Cardiac muscle cell (in vitro differentiated cells and primary cell): Measurements from ENCODE around the gene RAB34. TPM values are rescaled to one million over a fixed set of nuclear protein-coding genes. Genes with fewer than 3 reads are reported as not detected.

Experiments used
- DNase-seq, 2 donors: peaks; one replicate each; pipeline versions ENCODE4 v3.0.0 to v3.0.0-alpha.2; 2010 to 2017; ENCODE audit warnings: low read depth in 1 of 2, low spot score in 1 of 2
- H3K27ac ChIP-seq: fragments of 200-600 bp; sonication (generic); 2 replicates; pipeline ENCODE4 v1.5.1; 2016
- H3K27me3 ChIP-seq: fragments of 200-600 bp; sonication (generic); 2 replicates; pipeline ENCODE4 v1.6.0; 2016; ENCODE audit warnings: control low read depth
- H3K36me3 ChIP-seq: fragments of 200-600 bp; sonication (generic); 2 replicates; pipeline ENCODE4 v1.5.1; 2016; ENCODE audit warnings: control low read depth
- H3K4me1 ChIP-seq: fragments of 200-600 bp; sonication (generic); 2 replicates; pipeline ENCODE4 v1.8.1; 2017; ENCODE audit warnings: low read depth, mild to moderate bottlenecking, mixed run types
- H3K4me3 ChIP-seq: fragments of 200-600 bp; sonication (generic); 2 replicates; pipeline ENCODE4 v1.5.1; 2016; ENCODE audit warnings: mild to moderate bottlenecking
- H3K9me3 ChIP-seq: fragments of 200-600 bp; sonication (generic); 2 replicates; pipeline ENCODE4 v1.5.1; 2017; ENCODE audit warnings: low read depth, mild to moderate bottlenecking, control low read depth
- CTCF ChIP-seq: IDR thresholded peaks from 2 replicates; pipeline ENCODE4 v1.5.1; 2012; ENCODE audit warnings: low read depth, mild to moderate bottlenecking, low read length
- polyA plus RNA-seq: library from polyadenylated mRNA; unstranded; fragments of >200 nt; fragmentation: Nextera tagmentation; extraction: Ambion mirVana; gene quantifications from 2 replicates; pipeline ENCODE4 v1.2.1, GENCODE V29; 2016
- total RNA-seq: library from RNA; depleted of rRNA; stranded (reverse); fragments of >200 nt; gene quantifications from 2 replicates; pipeline ENCODE4 v1.2.3, GENCODE V29; 2016

The RAB34 gene
- total and polyA plus RNA-seq, 2 experiments from 2014 or later, result 186 to 276 TPM

DNA sequence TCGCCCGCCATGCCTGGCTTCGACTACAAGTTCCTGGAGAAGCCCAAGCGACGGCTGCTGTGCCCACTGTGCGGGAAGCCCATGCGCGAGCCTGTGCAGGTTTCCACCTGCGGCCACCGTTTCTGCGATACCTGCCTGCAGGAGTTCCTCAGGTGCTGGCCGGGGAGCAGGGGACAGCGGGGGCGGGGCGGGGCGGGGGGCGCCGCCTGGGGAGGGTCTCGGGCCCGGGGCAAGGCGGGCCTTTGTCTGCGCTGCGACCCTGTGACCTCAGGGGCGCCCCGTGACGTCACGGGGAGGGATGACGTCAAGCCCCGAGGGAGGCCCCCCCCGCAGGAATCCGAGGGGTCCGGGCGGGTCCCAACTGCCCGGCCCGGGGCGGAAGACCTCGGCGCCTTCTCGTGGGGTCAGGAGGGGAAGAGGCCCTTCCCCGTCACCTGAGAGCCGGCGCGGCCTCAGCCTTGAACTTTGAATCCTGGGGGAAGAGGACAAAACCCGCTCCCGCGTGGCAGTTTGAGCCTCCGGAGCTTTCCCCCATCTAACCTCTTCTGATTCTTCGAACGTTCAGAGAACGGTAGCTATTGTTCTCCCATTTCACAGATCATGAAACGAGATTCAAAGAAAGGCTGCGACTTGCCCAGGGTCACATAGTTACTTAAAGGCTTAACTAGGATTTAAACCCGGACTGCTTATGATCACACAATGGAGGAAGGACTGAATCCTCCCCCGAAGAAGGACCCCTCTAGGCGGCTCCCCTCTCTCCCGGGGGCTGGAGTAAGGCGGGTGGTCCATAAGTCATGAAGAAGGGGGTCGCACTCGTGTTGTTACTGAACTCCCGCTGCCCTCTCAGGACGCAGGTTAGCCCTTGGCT is 26.7 kb upstream of the RAB34 start:
- no peak for TF ChIP-seq CTCF
- peaks cover 15% of the 10 kb centered on the region for H3K4me1 ChIP-seq
- DNase-seq, result peak; percentile 69
- H3K36me3 ChIP-seq, result peaks cover 19% of the 10 kb centered on the region
- H3K27me3 ChIP-seq, result no peaks in the 10 kb centered on the region
- H3K4me3 ChIP-seq, result peak overlapping the region; percentile 88
- peak overlapping the region; percentile 99 for H3K27ac ChIP-seq
- H3K9me3 ChIP-seq, result no peaks in the 10 kb centered on the region

- H3K27me3 ChIP-seq, result no peaks in the 10 kb centered on the region
- no peak for TF ChIP-seq CTCF
- H3K4me3 ChIP-seq, result peak within 1 kb of the TSS; percentile 88
- no peaks in the 10 kb centered on the region for H3K9me3 ChIP-seq
- peaks cover 15% of the 10 kb centered on the region for H3K4me1 ChIP-seq
- peak; percentile 87 to 90 for DNase-seq
- peak within 1 kb of the TSS; percentile 99 for H3K27ac ChIP-seq
- H3K36me3 ChIP-seq, result peaks cover 10% of the 10 kb centered on the region
Measured at GRCh38 chr17:28743243-28744103, 25.8 kb upstream of the RAB34 start, which contains the start of gene TRAF4. Gene TRAF4, plus strand, starts transcription at chr17:28744011. Its CDS starts 102 bp downstream, at chr17:28744113.

- Histone ChIP-seq H3K4me3 (no peak overlapping the region), H3K4me1 (peaks cover 15% of the 10 kb centered on the region), H3K36me3 (no peaks in the 10 kb centered on the region), H3K27ac (no peak overlapping the region), H3K27me3 (no peaks in the 10 kb centered on the region), H3K9me3 (no peaks in the 10 kb centered on the region)
- no peak for TF ChIP-seq CTCF
- no peak for DNase-seq
Measured at GRCh38 chr17:28741358-28742349, 24.0 kb upstream of the RAB34 start.

DNA sequence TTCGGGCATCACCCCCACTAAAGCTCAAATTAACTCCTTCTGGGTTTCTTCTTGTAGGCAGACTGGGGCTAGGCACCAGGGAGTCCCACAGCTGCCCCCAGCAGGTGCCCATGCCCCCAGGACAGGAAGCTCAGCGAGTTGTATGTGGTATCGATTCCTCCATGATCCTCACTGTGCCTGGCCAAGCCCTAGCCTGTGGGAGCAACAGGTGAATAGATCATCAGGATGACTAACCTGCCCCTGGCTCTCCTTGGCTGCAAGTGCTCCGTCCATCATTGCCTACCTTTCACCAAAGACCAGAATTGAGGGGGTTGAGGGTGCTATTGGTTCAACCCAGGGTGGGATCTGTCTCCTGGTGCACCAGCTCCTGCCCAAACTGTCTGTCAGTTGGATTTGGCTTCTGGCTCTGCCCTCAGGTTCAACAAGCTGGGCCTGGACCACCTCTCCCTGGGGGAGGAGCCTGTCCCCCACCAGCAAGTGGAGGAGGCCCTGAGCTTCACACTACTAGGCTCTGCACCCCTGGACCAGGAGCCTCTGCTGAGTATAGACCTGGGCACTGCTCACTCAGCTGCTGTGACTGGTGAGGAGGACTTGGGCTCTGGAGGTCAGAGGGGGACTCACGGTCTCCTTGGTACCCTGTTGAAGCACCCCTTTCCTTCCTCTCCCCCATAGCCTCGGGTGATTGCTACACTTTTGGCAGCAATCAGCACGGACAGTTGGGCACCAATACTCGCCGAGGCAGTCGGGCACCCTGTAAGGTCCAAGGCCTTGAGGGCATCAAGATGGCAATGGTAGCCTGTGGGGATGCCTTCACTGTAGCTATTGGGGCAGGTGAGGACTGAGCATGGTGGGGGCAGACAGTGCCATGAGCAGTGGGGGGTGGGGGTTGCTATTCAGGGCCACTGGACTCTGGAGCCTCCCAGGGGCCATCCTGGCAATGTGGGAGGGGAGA is 23.0 kb upstream of the RAB34 start:
- H3K27ac ChIP-seq, result no peak overlapping the region
- H3K4me1 ChIP-seq, result peaks cover 5% of the 10 kb centered on the region
- no peaks in the 10 kb centered on the region for H3K36me3 ChIP-seq
- H3K9me3 ChIP-seq, result no peaks in the 10 kb centered on the region
- no peak for TF ChIP-seq CTCF
- DNase-seq, result no peak
- no peak overlapping the region for H3K4me3 ChIP-seq
- no peaks in the 10 kb centered on the region for H3K27me3 ChIP-seq
